Measurements from ENCODE around the gene REC8.

Gene REC8

DNA sequence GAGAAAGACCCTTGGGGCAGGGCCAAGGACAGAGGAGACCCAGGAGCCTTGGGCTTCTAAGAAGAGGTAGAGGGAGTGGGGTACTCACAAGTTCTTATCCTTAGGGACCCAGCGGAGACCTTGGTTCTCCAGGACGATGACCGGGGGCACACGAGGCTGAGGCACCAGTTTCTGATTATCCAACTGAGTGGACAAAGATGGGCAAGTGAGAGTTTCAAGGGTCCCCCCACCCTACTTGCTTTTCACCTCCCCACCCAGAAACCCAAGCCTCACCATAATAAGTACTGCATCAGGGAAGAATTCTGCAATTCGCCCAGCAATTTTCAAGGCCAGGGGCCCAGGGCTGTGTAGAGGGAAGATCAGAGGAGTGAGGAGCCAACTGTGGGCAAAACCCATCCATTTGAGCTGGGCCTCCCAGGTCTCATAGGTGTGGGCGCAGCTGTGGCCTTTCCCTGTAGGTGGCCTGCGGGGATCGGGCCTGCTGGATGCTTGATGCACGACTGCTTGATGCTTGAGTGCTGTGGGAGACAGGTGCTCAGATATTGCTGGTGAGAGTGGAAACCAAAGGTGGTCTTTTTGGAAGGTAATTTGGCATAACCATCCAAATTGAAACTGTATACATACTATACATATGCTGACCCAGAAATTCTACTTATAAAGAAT, 32.5 kb upstream of the REC8 start:
- FAIRE-seq, result no peak

DNA sequence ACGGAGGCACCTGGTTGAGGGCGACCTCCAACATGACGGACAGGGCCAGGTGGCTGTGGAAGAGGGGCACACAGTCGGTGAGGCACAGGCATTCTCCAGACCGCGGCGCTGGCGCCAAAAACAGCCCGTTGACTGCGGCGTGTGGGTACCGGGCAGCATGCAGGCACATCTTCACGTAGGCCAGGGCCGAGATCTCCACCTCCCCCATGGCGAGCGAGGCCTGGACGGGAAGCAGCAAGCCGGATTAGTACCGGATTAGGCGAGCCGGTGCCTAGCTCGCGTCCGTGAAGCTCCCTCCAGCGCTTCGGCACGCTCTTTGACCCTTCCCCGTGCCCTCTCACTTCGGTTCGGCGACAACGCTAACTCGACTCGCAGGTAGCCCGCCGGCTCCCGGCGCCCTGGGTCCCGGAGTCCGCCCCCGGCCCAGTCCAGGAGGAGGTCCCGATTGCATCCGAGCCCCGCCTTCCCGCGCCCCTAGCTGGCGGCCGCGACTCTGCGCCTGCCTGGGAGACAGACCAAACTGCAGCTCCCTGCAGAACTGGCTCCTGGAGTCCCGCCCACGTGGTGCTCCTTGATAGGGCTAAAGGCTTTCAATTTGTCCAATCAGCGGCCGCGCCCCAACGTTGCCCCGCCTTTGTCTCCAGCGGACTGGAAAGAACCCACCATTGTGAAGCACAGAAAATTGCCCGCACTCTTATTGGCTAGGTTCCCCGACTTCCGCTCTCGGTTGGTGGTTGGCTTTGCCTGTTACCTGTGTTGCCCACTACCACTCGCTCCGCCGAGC, 30.6 kb upstream of the REC8 start, which contains the start of gene EMC9:
EMC9 (minus strand) TSS at position 495 of the 784 bp plus-strand sequence; CDS start at position 208, 287 bp downstream.
- no peak for FAIRE-seq

DNA sequence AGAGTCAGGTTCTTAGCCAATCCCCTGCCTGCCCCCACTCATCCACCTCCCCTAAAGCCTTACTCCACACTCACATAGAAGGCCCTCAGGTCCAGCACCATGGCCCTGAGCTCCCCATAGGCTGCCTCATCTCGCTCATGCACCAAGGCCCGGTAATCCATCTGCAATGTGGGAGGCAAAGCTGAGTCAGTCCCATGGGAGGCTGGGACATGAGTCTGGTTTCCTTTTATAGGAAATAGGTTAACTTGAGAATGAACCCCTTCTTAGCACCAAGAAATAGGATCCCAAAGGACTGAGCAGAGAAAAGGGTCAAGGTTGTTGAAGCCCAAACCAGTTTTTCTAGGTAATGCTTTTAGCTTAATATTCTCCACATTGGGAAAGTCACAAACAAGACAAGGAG, 28.4 kb upstream of the REC8 start:
- FAIRE-seq, result no peak

DNA sequence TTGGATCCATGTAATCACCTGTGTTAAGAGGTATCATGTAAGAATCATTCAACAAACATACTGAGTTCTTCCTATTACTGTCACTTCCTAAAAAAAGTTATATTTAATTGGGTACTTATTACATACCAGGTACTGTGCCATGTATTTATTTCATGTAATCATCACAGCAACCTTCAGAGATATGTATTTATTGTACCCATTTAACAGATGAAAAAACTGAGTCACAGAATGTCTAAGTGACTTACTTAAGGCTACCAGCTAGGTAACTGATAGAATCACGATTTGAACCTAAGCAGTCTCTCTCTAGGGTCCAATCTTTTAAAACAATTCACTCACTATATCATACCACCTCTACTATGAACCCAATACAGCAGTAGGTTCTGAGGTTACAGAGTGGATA, 27.4 kb upstream of the REC8 start:
- no peak for FAIRE-seq

DNA sequence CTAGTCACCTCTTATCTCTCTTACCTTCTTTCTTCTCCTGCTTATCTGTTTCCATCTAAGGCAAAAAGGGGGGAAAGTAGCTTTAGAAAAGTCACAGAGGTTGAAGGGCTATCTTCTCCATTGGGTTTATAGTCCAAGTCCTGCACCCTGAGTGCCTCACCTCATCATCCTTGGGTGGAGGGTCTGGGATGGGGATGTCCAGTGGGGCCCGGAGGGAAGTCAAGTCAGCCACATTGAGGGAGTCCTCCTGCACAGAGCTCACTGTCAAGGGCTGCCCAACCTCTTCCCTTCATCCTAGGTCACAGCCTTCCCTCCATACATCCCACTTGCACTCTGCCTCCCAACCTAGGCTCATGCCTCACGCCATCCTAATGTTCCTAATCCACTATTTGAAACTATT, 26.7 kb upstream of the REC8 start:
- no peak for FAIRE-seq

DNA sequence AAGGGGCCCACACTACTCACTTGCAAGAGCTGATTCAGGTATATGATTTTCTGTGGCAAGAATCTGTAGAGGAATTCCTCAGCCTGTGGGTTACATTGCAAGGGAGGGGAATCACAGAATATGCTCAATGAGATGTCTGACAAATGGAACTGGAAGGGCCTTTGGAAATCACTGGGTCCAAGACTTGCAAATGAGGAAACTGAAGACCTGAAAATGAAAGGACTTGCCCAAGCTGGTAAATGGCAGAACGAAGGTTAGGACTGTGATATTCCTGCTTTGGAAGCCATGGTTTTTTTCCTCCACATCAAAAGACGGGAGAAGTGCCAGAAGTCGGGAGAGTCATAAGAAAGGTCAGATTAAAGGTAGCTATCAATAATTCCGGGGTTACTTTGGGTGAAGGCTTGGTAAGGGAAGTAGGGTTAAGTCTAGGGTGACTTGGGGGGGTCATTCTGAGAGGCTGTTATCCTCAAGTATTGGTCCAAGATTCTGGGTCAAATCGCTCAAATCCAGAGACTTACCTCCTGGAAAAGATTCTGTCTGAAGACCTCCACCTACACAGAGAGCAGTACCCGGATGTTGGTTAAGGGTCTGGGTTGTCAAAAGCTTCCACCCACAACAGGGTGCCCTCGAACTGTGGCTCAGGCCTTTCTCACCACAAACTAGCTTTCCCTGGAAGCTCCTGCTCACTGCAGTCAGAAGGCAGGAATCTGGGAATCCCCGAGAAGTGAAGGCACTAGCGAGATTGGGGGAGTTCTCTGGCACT, 26.0 kb upstream of the REC8 start:
- FAIRE-seq, result no peak

DNA sequence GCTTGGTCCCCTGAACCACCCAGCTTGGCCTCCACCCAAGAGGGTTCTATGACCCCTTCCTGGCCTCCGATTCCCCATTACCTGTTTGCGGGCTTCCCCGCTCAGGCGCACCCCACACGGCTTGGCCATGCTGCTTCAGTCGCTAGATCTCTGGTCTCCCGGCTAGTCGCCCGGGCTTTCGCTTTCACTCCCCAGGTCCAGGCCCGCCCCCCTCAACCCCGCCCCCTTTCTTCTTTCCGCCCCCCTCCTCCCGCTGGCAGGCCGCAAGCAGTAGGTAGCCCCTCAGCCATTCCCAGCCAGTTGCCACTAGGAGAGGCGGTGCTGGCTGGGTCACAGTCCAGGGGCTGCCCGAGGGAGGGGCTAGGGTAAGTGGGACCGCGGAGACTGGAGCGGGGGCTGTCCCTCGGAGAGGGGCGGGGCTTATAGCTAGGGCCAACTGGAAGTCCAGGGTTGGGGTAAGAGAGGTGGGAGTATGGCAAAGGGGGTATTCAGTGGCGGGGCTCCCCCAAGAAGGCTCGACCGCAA, 25.4 kb upstream of the REC8 start, which contains the start of gene PSME2:
PSME2 (minus strand) TSS at position 158 of the 525 bp plus-strand sequence; CDS start at position 129, 29 bp downstream.
- no peak for FAIRE-seq

DNA sequence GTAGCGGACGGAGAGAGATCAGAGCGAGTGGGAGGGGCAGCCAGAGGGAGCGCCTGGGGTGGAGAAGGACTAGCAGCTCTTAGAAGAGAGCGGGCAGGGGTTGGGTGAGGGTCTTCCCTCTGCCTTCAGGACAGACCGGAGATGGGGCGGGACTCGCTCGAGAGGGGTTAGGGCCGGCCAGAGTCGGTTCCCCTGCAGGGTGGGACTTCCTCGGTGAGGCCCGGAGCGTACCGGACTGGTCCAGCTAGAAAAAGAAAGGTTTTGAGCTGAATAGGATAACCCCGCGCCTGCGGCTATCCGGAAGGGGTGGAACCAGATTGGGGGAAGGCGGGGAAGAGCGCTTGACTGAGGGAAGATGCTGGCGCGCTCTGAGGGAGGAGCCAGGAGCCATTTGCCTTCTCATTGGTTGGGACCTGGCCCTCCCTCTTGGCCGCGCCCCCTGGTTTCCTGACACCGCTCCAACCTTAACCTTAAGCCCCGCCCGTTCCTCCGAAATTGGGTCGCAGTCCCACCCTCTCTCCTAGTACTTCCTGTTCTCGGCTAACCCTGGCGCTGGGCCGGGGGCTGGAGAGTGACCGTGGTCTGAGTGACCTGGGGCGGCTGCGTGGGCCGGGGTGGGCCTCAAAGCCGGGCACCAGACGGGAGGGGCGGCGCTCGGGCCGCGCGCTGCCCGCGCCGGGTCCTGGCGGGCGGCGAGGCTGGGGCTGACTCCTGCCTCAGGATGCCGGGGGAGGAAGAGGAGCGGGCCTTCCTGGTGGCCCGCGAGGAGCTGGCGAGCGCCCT, 24.7 kb upstream of the REC8 start, which contains the start of gene RNF31:
RNF31 (plus strand) TSS at position 521 of the 783 bp plus-strand sequence; CDS start at position 722, 201 bp downstream.
- FAIRE-seq, result no peak

DNA sequence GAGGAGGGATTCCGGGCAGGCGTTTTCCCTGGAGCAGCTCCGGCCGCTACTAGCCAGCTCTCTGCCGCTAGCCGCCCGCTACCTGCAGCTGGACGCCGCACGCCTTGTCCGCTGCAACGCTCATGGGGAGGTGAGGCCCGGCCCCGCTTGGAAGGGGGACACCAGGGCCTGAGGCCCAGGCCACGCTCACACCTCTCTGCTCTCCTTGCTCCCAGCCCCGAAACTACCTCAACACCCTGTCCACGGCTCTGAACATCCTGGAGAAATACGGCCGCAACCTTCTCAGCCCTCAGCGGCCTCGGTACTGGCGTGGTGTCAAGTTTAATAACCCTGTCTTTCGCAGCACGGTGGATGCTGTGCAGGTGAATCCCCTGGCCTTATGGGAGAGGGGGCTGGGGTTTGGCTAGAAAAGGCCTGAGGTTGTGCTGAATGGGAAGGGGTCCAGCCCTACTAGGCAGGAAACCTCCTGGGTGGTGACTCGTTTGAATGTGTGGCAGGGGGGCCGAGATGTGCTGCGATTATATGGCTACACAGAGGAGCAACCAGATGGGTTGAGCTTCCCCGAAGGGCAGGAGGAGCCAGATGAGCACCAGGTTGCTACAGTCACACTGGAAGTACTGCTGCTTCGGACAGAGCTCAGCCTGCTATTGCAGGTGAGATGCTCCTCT, 24.0 kb upstream of the REC8 start:
- no peak for FAIRE-seq

DNA sequence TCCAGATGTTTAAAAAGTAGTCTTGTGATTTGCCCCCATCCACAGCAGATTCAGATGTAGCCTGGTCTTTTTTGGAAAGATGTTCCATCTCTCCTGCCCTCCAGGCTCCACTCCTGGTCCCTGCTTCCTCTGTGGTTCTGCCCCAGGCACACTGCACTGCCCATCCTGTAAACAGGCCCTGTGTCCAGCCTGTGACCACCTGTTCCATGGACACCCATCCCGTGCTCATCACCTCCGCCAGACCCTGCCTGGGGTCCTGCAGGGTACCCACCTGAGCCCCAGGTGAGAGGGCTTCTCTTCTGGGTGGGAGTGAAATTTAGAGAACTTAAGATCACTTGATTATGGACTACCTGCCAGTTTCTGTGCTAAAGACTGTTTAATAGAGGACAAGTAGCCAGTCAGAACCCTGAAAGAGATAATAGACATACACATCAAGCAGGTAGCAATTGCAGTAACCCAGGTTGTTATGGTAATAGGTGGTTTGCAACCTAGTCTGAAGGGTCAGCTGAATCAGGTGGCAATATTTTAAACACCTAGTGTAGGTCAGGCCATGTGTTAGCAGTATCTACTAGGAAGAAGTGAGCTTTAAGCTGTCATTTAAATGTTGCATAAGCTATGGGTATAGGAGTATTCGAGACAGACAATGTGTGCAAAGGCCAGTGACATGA, 22.4 kb upstream of the REC8 start:
- no peak for FAIRE-seq

DNA sequence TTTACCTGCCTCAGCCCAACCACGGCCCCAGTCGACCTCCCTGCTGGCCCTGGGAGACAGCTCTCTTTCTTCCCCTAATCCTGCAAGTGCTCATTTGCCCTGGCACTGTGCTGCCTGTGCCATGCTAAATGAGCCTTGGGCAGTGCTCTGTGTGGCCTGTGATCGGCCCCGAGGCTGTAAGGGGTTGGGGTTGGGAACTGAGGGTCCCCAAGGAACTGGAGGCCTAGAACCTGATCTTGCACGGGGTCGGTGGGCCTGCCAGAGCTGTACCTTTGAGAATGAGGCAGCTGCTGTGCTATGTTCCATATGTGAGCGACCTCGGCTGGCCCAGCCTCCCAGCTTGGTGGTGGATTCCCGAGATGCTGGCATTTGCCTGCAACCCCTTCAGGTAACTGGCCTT, 21.8 kb upstream of the REC8 start:
- no peak for FAIRE-seq

DNA sequence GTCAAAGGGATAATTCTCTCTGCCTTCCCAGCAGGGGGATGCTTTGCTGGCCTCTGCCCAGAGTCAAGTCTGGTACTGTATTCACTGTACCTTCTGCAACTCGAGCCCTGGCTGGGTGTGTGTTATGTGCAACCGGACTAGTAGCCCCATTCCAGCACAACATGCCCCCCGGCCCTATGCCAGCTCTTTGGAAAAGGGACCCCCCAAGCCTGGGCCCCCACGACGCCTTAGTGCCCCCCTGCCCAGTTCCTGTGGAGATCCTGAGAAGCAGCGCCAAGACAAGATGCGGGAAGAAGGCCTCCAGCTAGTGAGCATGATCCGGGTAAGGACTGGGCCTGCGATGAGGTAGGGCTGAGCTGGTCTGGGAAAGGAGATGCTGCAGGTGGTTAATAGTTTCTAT, 21.3 kb upstream of the REC8 start:
- FAIRE-seq, result no peak

DNA sequence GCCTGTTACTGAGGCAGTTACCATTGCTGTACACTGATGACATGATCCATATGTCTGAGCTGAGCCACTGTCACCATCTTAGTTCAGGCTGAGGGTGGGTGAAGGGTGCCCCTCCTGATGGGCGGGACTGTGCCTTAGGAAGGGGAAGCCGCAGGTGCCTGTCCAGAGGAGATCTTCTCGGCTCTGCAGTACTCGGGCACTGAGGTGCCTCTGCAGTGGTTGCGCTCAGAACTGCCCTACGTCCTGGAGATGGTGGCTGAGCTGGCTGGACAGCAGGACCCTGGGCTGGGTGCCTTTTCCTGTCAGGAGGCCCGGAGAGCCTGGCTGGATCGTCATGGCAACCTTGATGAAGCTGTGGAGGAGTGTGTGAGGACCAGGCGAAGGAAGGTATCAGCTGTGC, 20.9 kb upstream of the REC8 start:
- no peak for FAIRE-seq

DNA sequence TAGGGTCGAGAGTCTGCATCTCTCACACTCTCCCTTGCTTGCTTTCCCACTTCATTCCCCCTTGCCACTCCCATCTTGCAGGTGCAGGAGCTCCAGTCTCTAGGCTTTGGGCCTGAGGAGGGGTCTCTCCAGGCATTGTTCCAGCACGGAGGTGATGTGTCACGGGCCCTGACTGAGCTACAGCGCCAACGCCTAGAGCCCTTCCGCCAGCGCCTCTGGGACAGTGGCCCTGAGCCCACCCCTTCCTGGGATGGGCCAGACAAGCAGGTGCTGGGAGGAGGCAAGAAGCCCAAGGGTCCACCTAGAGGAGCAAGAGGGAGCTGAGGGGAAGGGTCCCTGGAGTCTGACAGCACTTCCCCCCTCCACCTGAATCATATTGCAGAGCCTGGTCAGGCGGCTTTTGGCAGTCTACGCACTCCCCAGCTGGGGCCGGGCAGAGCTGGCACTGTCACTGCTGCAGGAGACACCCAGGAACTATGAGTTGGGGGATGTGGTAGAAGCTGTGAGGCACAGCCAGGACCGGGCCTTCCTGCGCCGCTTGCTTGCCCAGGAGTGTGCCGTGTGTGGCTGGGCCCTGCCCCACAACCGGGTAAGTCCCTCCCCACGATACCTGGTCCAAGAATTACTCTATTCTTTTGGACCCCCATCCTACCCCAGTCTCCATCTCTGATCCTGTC, 20.3 kb upstream of the REC8 start:
- no peak for FAIRE-seq

DNA sequence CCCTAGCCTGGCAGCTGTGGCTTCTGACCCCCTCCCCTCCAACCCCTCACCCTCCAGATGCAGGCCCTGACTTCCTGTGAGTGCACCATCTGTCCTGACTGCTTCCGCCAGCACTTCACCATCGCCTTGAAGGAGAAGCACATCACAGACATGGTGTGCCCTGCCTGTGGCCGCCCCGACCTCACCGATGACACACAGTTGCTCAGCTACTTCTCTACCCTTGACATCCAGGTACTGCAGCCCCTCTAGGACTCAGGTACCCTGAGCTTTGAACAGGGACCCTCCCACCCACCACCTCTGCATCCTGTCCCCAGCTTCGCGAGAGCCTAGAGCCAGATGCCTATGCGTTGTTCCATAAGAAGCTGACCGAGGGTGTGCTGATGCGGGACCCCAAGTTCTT, 16.8 kb upstream of the REC8 start:
- FAIRE-seq, result no peak

DNA sequence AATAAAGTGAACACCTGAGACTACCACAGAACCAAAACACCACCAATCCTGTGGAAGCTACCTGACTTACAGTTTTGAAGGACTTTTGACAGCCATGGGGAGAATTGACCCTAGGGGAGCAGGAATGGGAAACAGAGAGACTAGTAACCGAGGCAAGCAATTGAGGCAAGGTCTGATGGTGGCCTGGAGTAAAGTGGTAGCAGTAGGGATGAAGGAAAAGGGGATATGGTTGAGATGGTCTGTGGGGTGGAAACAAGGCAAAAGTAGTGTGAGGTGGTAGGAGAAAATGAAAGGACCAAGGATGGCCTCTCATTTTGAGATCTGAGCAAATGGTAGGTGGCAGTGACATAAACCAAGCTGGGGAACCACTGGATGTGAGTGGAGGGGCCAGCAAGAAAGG, 15.0 kb upstream of the REC8 start:
- no peak for FAIRE-seq

DNA sequence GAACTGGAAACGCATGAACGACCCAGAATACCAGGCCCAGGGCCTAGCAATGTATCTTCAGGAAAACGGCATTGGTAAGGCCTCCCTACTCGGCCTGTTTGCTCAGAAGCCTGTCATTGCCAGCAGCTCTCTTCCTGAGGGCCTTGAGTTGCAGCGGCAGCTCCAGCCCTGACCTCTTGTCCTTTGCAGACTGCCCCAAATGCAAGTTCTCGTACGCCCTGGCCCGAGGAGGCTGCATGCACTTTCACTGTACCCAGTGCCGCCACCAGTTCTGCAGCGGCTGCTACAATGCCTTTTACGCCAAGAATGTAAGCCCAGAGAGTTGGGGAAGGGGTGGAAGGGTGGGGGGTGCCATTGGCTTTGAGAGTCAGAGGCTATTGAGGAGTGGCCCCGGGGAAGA, 14.5 kb upstream of the REC8 start:
- FAIRE-seq, result no peak

DNA sequence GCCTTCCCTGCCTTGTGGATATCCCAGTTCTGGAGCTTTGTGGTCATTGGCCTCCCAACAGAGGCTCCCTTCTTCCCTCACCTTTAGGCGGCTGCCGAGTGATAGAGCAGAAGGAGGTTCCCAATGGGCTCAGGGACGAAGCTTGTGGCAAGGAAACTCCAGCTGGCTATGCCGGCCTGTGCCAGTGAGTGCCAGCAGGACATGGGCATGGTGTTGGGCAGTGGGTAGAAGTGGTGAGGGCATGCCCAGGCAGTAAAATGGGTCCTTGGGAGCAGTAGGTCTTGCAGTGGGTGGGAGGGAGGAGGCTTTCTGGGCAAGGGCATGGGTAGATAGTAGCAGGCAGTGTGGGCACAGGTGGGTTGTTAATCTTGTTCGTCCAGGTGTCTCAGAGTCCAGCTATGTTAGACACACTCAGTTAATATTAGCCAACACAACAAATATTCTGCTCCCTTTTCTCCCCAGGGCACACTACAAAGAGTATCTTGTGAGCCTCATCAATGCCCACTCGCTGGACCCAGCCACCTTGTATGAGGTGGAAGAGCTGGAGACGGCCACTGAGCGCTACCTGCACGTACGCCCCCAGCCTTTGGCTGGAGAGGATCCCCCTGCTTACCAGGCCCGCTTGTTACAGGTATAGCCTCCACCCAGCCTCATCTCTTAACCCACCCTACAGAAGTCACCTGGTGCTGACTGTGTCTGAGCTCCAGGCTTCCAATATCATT, 11.9 kb upstream of the REC8 start:
- no peak for FAIRE-seq

DNA sequence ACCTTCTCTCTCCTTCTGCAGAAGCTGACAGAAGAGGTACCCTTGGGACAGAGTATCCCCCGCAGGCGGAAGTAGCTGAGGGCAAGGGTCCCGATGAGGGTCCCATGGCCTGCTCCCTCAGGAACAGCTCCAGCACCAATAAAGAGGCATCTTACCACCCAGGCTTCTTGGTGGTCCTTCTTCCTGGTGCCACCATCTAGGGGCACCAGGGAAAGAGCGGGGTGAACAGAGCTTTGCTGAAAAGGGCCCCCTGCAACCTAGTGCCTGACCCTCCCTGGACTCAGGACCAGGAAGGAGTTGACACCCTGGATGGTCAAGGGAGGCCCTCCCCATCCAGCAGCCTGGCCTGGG, 11.4 kb upstream of the REC8 start:
- FAIRE-seq, result no peak

Data from colon (tissue), 2 donors.